HG03159 (cell line): ENCODE measurements around the gene ADCY3.

Source experiments
- ATAC-seq: cut with Tn5 transposase; IDR thresholded peaks from one replicate; pipeline ENCODE4 v1.9.1; 2021; ENCODE audit warnings: mild to moderate bottlenecking, moderate library complexity; ENCODE audit not compliant: unreplicated experiment

The ADCY3 gene

GRCh38 chr2:24771764-24772586 lies 148.1 kb downstream of the ADCY3 start:
- ATAC-seq, result no peak

GRCh38 chr2:24771061-24771460 lies 149.0 kb downstream of the ADCY3 start:
- ATAC-seq, result no peak
